GM21529 (cell line): ENCODE results near the gene ARSG.

Source experiments
- ATAC-seq: cut with Tn5 transposase; IDR thresholded peaks from one replicate; pipeline ENCODE4 v1.9.1; 2021; ENCODE audit not compliant: unreplicated experiment

Gene ARSG

DNA sequence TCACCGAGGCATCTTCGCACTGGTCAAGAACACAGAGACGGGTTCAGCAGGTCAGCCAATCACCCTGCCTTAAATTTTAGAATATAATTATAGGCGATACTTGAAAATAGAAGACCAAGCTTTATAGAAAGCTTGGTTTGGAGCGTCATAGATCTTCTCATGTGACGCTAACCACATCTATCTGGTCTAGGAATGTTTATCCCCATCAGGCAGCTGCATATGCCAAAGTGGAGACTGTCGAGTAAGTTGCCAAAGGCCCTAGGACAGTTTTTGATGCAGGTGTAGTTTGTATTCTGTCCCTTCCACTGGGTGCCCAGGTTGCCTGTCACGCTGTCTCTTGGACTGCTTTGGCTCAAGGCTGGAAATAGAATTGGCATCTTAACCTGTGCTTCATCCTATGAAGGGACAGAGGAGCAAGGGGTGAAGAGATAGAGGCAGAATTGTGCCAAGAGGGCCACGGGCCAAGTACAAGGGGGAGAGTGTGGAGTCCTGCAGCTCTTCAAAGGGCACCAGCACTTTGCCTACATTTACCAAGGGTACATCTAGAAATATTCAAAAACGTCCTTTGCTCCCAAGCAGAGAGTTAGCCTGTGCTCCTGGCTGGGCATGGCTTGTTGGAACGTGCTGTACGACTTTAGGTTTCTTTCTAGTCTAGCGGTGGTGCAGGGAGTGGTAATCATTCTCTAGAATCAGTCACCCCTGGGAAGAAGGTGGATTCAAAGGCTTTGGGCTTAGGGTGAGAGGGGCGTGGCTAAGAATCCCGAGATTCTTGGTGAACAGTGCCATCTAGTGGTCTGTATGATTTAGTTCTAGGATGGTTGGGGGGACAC is 171.3 kb downstream of the ARSG start:
- peak; percentile 37 for ATAC-seq

DNA sequence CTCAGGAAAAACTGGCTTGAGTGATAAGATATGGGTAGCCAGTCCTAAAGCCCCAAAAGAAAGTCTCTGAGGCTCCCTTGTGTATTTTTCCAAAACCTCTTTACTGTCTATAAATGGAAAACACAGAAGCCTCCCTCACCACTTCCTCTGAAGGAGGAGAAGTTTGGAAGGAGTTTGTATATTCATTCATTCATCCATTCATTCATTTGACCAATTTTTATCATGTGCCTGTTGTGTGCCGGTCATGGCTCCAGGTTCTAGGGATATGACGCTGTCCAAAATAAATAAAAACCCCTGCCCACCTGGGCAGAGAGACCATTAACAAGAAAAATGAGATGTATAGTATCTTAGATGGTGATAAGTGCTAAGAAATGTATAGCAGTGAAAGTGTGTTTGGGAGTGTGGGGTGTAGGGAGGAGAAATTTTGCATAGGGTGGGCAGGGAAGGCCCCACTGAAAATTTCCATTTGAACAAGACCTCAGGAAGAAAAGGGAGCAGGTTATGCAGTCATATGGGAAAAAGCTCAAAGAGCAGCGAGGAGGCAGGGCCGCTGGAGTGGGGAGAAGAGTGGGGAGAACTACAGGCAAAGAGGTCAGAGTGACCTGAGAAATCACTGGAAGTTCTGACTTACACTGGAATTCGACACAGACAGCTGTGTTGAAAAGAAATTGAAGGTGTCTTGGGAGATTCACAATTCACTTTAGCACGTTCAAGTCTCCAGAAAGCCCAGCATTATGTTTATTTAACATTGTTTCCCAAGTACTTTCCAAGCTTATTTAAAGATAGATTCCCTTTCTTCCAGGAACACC is 172.1 kb downstream of the ARSG start:
- ATAC-seq, result no peak

DNA sequence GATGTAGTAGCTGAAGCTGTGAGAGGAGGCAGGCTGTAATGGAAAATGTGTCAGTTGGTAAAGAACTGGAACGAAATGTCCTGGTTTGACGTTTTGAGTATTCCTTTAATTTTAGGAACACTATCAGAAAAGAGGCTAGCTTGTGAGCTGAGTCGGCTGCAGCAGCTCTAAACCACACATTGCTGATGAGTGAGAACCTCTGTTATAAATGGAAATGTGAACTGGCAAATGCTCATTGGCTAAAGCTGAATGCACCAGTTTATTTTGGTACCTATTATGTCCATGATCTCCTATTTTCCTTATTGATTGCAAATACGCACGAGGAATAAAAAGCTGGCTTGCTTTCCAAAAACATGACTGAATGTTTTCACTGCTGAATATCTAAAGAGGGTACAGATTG is 177.0 kb downstream of the ARSG start:
- ATAC-seq, result no peak

DNA sequence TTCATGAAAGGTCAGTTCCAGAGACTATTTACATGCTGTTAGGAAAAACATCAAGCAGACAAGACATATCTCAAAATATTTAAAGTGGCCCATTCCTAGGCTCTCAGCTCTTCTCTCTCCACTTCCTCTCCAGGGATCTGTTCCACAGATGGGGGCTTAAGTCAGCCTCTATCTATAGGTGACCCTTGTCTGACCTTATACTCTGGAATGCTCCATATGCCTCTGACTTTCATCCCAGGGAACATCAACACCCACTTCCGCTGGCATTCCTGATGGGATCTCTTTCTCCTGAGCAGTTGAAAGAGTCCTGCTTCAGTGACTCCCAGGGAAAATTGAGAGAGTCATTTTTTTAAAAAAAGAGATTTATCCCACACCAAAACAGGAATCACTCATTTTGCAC is 177.5 kb downstream of the ARSG start:
- ATAC-seq, result no peak
